Measurements from ENCODE around the gene ZDHHC24. TPM values are rescaled to one million over a fixed set of nuclear protein-coding genes. Genes with fewer than 3 reads are reported as not detected.
A peak's percentile ranks its signal among the peaks of the same experiment; 100 is the strongest.

ZDHHC24 gene
- total RNA-seq, 1 experiment from 2014 or later: 9.7 TPM

DNA sequence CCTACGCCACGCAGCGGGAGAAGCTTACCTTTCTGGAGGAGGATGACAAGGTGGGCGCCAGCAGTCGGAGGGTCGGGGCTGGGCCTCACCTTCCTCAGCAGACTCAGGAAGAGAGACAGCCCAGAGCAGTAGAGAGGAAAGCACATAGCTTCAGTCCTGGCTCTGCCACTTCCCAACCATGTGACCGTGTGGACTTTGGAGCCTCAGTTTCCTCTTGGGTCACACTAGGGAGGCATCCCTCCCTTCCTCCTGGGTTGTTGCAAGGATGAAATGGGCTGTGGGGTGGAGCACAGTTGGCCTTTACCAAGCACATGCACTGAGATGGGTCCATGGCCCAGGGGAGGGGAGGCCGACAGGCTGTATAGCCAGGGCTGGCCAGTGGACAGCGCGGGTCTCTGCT, 52.7 kb downstream of the ZDHHC24 start:
- Histone ChIP-seq H3K36me3 (ENCODE audit: insufficient read depth, low read length, poor library complexity, severe bottlenecking) (peaks cover 21% of the 10 kb centered on the region), H3K9me3 (ENCODE audit: low read depth, low read length, poor library complexity, severe bottlenecking) (no peaks in the 10 kb centered on the region), H3K27me3 (replicated peaks; ENCODE audit: insufficient read depth, low read depth, low read length, poor library complexity) (no peaks in the 10 kb centered on the region), H3K27ac (ENCODE audit: low read depth, low read length, poor library complexity, severe bottlenecking) (no peak overlapping the region), H3K4me1 (ENCODE audit: insufficient read depth, low read length, poor library complexity, severe bottlenecking) (no peaks in the 10 kb centered on the region), H3K4me3 (ENCODE audit: low read depth, low read length, poor library complexity, severe bottlenecking) (no peak overlapping the region)
- BruUV-seq (replicated peaks): no TSS peak
- DNase-seq (ENCODE audit: low spot score): no peak
- ChIA-PET POLR2A (ENCODE audit: low non-redundant PET) (no interaction called here), CTCF (no interaction called here)
- no peak for TF ChIP-seq EZH2 (IDR thresholded peaks at IDR 0.05; ENCODE audit: borderline replicate concordance, low read depth, low read length, poor library complexity, severe bottlenecking)
- TF ChIP-seq, protein P1, sequence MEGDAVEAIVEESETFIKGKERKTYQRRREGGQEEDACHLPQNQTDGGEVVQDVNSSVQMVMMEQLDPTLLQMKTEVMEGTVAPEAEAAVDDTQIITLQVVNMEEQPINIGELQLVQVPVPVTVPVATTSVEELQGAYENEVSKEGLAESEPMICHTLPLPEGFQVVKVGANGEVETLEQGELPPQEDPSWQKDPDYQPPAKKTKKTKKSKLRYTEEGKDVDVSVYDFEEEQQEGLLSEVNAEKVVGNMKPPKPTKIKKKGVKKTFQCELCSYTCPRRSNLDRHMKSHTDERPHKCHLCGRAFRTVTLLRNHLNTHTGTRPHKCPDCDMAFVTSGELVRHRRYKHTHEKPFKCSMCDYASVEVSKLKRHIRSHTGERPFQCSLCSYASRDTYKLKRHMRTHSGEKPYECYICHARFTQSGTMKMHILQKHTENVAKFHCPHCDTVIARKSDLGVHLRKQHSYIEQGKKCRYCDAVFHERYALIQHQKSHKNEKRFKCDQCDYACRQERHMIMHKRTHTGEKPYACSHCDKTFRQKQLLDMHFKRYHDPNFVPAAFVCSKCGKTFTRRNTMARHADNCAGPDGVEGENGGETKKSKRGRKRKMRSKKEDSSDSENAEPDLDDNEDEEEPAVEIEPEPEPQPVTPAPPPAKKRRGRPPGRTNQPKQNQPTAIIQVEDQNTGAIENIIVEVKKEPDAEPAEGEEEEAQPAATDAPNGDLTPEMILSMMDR (conservative IDR thresholded peaks at IDR 0.05; ENCODE audit: low read depth, low read length): no peak
- intact Hi-C loops (cut with micrococcal nuclease; ENCODE audit: unreplicated experiment): no loop called here

DNA sequence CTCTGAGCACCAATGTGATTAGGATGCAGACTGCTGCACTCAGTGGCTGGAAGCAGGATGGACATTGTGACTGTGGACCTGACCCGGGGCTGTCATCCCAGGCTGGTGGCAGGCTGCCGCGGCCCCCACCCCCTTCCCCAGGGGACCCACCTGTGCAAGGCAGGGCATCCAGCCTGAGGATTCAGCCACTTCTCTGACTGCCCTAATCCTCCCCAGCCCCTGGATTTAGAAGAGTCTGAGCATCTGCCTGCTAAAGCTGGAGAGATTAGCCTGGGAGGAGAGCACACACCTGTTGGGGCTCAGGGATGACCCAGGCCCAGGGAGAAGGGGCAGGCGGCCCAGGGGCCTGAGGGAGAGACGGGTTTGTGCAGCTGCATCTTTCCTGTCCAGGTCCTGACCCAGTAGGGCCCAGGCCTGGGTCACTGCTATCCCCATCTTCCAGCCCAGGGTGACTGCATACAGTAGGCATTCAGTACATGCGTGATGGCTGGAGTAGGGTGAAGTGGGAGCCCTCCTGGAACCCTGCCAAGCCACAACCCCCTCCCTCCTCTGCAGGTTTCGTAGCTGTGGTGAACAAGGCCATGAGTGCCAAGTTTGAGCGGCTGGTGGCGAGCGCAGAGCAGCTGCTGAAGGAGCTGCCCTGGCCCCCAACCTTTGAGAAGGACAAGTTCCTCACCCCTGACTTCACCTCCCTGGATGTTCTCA, 53.5 kb downstream of the ZDHHC24 start:
- no peak for TF ChIP-seq EZH2 (IDR thresholded peaks at IDR 0.05; ENCODE audit: borderline replicate concordance, low read depth, low read length, poor library complexity, severe bottlenecking)
- TF ChIP-seq, protein P1 (conservative IDR thresholded peaks at IDR 0.05; ENCODE audit: low read depth, low read length): no peak
- Histone ChIP-seq H3K4me3 (ENCODE audit: low read depth, low read length, poor library complexity, severe bottlenecking) (no peak overlapping the region), H3K27me3 (replicated peaks; ENCODE audit: insufficient read depth, low read depth, low read length, poor library complexity) (no peaks in the 10 kb centered on the region), H3K9me3 (ENCODE audit: low read depth, low read length, poor library complexity, severe bottlenecking) (no peaks in the 10 kb centered on the region), H3K4me1 (ENCODE audit: insufficient read depth, low read length, poor library complexity, severe bottlenecking) (no peaks in the 10 kb centered on the region), H3K27ac (ENCODE audit: low read depth, low read length, poor library complexity, severe bottlenecking) (no peak overlapping the region), H3K36me3 (ENCODE audit: insufficient read depth, low read length, poor library complexity, severe bottlenecking) (peaks cover 20% of the 10 kb centered on the region)
- BruUV-seq (replicated peaks): no TSS peak
- no peak for DNase-seq (ENCODE audit: low spot score)
- ChIA-PET CTCF (interaction anchor here (0.7 kb wide), 1 partner anchor 18 kb away, joined by 3 read pairs; the partner anchor contains the start of gene BBS1), POLR2A (ENCODE audit: low non-redundant PET) (no interaction called here)
- intact Hi-C loops (cut with micrococcal nuclease; ENCODE audit: unreplicated experiment): no loop called here

DNA sequence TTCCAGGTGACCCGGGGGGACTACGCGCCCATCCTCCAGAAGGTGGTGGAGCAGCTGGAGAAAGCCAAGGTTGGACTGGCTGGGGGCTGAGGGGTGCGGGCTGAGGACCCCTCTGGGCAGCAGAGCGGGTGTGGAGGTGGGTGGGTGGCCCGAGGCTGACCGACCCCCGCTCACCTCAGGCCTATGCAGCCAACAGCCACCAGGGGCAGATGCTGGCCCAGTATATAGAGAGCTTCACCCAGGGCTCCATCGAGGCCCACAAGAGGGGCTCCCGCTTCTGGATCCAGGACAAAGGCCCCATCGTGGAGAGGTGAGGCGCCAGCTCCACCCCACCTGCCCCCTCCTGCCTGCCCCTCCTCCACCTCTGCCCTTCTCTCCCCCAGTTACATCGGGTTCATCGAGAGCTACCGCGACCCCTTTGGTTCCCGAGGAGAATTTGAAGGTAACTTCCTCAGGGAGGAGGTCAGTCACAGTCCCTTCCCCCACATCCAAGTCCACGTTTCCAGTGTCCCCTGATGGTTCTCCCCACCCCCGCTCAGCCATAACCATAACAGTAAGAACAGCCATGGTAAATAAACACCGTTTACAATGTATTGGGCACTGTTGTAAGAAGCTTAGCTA, 54.4 kb downstream of the ZDHHC24 start:
- intact Hi-C loops (cut with micrococcal nuclease; ENCODE audit: unreplicated experiment): no loop called here
- Histone ChIP-seq H3K27me3 (replicated peaks; ENCODE audit: insufficient read depth, low read depth, low read length, poor library complexity) (no peaks in the 10 kb centered on the region), H3K36me3 (ENCODE audit: insufficient read depth, low read length, poor library complexity, severe bottlenecking) (peaks cover 17% of the 10 kb centered on the region), H3K4me1 (ENCODE audit: insufficient read depth, low read length, poor library complexity, severe bottlenecking) (no peaks in the 10 kb centered on the region), H3K4me3 (ENCODE audit: low read depth, low read length, poor library complexity, severe bottlenecking) (no peak overlapping the region), H3K9me3 (ENCODE audit: low read depth, low read length, poor library complexity, severe bottlenecking) (no peaks in the 10 kb centered on the region), H3K27ac (ENCODE audit: low read depth, low read length, poor library complexity, severe bottlenecking) (no peak overlapping the region)
- TF ChIP-seq EZH2 (IDR thresholded peaks at IDR 0.05; ENCODE audit: borderline replicate concordance, low read depth, low read length, poor library complexity, severe bottlenecking): no peak
- TF ChIP-seq, protein P1 (conservative IDR thresholded peaks at IDR 0.05; ENCODE audit: low read depth, low read length): peak; percentile 50
- ChIA-PET POLR2A (ENCODE audit: low non-redundant PET) (no interaction called here), CTCF (interaction anchor here (0.5 to 1.1 kb wide), 4 partner anchors 8 to 19 kb away, joined by 3 to 6 read pairs (median 4); partner anchors contain the start of gene BBS1)
- BruUV-seq (replicated peaks): no TSS peak
- DNase-seq (ENCODE audit: low spot score): no peak
